ENCODE measurements around the gene ULK3. TPM values are rescaled to one million over a fixed set of nuclear protein-coding genes. Genes with fewer than 3 reads are reported as not detected.

Gene ULK3
- total RNA-seq, 1 experiment from 2014 or later, result 38.9 TPM

DNA sequence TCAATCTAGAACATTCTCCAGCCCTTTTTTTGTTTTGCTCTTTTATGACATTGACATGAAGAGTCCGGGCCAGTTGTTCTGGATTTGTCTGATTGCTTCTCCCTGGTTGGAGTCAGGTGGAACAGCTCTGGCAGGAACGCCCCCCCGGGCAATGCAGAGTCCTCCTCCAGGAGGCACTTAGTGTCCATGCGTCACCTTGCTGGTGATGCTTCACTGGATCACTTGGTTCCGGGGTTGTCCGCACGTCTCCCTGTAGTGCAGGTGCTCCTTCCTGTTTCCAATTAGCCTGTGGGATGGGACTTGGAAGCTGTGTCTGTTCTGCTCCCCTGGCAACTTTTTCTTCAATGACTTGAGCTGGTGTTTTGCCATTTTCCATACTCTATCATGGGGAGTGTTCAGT lies 51.3 kb downstream of the ULK3 start (continued):
- TF ChIP-seq, protein P1, sequence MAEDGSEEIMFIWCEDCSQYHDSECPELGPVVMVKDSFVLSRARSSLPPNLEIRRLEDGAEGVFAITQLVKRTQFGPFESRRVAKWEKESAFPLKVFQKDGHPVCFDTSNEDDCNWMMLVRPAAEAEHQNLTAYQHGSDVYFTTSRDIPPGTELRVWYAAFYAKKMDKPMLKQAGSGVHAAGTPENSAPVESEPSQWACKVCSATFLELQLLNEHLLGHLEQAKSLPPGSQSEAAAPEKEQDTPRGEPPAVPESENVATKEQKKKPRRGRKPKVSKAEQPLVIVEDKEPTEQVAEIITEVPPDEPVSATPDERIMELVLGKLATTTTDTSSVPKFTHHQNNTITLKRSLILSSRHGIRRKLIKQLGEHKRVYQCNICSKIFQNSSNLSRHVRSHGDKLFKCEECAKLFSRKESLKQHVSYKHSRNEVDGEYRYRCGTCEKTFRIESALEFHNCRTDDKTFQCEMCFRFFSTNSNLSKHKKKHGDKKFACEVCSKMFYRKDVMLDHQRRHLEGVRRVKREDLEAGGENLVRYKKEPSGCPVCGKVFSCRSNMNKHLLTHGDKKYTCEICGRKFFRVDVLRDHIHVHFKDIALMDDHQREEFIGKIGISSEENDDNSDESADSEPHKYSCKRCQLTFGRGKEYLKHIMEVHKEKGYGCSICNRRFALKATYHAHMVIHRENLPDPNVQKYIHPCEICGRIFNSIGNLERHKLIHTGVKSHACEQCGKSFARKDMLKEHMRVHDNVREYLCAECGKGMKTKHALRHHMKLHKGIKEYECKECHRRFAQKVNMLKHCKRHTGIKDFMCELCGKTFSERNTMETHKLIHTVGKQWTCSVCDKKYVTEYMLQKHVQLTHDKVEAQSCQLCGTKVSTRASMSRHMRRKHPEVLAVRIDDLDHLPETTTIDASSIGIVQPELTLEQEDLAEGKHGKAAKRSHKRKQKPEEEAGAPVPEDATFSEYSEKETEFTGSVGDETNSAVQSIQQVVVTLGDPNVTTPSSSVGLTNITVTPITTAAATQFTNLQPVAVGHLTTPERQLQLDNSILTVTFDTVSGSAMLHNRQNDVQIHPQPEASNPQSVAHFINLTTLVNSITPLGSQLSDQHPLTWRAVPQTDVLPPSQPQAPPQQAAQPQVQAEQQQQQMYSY (CRISPR knock-in tag; IDR thresholded peaks at IDR 0.05), result no peak
- TF ChIP-seq CDX4 (CRISPR knock-in tag; IDR thresholded peaks at IDR 0.05; ENCODE audit: borderline replicate concordance), result no peak
- TF ChIP-seq E2F5 (CRISPR knock-in tag; IDR thresholded peaks at IDR 0.05), result no peak
- no peak for TF ChIP-seq FOXJ3 (CRISPR knock-in tag; IDR thresholded peaks at IDR 0.05; ENCODE audit: borderline replicate concordance)
- no peak for TF ChIP-seq TP53 (CRISPR knock-in tag; IDR thresholded peaks at IDR 0.05)
- TF ChIP-seq, protein P2, sequence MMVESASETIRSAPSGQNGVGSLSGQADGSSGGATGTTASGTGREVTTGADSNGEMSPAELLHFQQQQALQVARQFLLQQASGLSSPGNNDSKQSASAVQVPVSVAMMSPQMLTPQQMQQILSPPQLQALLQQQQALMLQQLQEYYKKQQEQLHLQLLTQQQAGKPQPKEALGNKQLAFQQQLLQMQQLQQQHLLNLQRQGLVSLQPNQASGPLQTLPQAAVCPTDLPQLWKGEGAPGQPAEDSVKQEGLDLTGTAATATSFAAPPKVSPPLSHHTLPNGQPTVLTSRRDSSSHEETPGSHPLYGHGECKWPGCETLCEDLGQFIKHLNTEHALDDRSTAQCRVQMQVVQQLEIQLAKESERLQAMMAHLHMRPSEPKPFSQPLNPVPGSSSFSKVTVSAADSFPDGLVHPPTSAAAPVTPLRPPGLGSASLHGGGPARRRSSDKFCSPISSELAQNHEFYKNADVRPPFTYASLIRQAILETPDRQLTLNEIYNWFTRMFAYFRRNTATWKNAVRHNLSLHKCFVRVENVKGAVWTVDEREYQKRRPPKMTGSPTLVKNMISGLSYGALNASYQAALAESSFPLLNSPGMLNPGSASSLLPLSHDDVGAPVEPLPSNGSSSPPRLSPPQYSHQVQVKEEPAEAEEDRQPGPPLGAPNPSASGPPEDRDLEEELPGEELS (CRISPR knock-in tag; IDR thresholded peaks at IDR 0.05), result no peak
- TF ChIP-seq, protein P3, sequence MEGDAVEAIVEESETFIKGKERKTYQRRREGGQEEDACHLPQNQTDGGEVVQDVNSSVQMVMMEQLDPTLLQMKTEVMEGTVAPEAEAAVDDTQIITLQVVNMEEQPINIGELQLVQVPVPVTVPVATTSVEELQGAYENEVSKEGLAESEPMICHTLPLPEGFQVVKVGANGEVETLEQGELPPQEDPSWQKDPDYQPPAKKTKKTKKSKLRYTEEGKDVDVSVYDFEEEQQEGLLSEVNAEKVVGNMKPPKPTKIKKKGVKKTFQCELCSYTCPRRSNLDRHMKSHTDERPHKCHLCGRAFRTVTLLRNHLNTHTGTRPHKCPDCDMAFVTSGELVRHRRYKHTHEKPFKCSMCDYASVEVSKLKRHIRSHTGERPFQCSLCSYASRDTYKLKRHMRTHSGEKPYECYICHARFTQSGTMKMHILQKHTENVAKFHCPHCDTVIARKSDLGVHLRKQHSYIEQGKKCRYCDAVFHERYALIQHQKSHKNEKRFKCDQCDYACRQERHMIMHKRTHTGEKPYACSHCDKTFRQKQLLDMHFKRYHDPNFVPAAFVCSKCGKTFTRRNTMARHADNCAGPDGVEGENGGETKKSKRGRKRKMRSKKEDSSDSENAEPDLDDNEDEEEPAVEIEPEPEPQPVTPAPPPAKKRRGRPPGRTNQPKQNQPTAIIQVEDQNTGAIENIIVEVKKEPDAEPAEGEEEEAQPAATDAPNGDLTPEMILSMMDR (IDR thresholded peaks at IDR 0.05), result no peak
- no peak for TF ChIP-seq ZBTB21 (CRISPR knock-in tag; IDR thresholded peaks at IDR 0.05; ENCODE audit: borderline replicate concordance)
- no peak for TF ChIP-seq CREB1 (CRISPR knock-in tag; IDR thresholded peaks at IDR 0.05)
- no peak for TF ChIP-seq ZNF423 (CRISPR knock-in tag; IDR thresholded peaks at IDR 0.05)
- no peak for TF ChIP-seq NR1H2 (CRISPR knock-in tag; IDR thresholded peaks at IDR 0.05)

DNA sequence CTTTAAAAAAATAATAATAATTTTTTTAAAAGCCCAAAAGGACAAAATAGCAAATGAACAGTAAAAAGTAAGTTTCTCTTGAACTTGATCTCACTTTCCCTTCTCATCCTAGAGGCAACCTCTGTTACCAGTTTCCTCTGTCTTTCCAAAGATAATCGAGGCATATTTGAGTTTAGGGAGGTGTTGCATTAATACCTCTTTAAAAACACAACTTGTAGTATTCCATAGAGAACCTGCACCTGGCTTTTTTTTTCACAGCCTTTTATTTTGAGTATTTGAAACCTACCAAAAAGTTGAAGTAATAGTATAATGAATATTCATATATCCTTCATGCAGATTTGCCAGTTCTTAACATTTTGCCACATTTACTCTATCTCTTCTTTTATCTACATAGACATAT lies 51.9 kb downstream of the ULK3 start:
- TF ChIP-seq NR3C1 (CRISPR knock-in tag; conservative IDR thresholded peaks at IDR 0.05; ENCODE audit: low read depth) (no peak), ZNF317 (CRISPR knock-in tag; IDR thresholded peaks at IDR 0.05; ENCODE audit: borderline replicate concordance, low read depth) (no peak), SMAD3 (CRISPR knock-in tag; IDR thresholded peaks at IDR 0.05; ENCODE audit: borderline replicate concordance) (no peak), FOXK1 (CRISPR knock-in tag; IDR thresholded peaks at IDR 0.05) (no peak)
- TF ChIP-seq, protein P4, sequence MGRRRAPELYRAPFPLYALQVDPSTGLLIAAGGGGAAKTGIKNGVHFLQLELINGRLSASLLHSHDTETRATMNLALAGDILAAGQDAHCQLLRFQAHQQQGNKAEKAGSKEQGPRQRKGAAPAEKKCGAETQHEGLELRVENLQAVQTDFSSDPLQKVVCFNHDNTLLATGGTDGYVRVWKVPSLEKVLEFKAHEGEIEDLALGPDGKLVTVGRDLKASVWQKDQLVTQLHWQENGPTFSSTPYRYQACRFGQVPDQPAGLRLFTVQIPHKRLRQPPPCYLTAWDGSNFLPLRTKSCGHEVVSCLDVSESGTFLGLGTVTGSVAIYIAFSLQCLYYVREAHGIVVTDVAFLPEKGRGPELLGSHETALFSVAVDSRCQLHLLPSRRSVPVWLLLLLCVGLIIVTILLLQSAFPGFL (CRISPR knock-in tag; IDR thresholded peaks at IDR 0.05; ENCODE audit: borderline replicate concordance), result no peak
- POLR2A ChIA-PET, result no interaction called here
- Mint-ChIP-seq H3K4me1 (peaks cover 41% of the 10 kb centered on the region), H3K27me3 (ENCODE audit: low read depth) (no peaks in the 10 kb centered on the region; the same call in 1 of the 2 replicates), H3K27ac (no peak overlapping the region), H3K36me3 (no peaks in the 10 kb centered on the region), H3K4me3 (no peak overlapping the region), H3K9me3 (no peaks in the 10 kb centered on the region)
- ATAC-seq (no peak), DNase-seq (ENCODE audit: low spot score) (no peak)
- CTCF ChIA-PET, result interaction anchor here (2.6 to 14.8 kb wide), 2 partner anchors 8 to 17 kb away, joined by 11 to 360 read pairs; no protein-coding TSS in a partner anchor

Measured in WTC11 (cell line).